Vagina (tissue), 2 donors: Measurements from ENCODE around the gene GBP5.

Experiments
- CTCF ChIP-seq, 3 experiments: fragments of 450-650 bp in 2 of 3; fragments of 200-600 bp in 1 of 3; sonication (generic) in 1 of 3; IDR thresholded peaks; one replicate each; pipeline ENCODE4 v1.5.1; 2017 to 2019; ENCODE audit warnings: antibody characterized with exemption in 3 of 3, mild to moderate bottlenecking in 2 of 3, moderate library complexity in 2 of 3
- POLR2A ChIP-seq, 2 donors: fragments of 450-650 bp; IDR thresholded peaks; one replicate each; pipeline ENCODE4 v1.6.1; 2017; ENCODE audit warnings: antibody characterized with exemption in 2 of 2, mild to moderate bottlenecking in 2 of 2, moderate library complexity in 2 of 2

DNA sequence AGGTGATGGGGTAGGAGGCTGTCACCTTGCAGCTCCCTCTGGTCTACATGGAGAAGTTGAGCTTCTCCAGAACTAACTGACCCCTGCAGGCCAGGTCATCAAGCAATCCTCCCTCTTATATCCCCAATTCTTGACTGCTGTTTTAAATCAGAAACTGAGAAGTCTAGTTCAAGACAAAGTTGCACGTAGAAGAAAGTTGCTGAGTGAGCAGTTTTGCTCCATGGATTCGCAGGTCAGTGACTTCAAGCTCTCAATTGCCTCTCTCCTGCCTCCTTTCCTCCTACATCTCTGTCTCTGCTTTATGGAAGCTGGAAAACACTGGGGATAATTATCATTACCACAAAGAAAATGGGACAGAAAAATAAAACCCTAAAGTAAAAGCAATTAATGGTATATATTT is 32.8 kb upstream of the GBP5 start:
- TF ChIP-seq POLR2A (IDR thresholded peaks at IDR 0.05) (no peak), CTCF (IDR thresholded peaks at IDR 0.05) (no peak)
